ENCODE data around the gene AGPAT3.
"Not testable (repeated sequence)": the region's sequence is repeated elsewhere in the genome, so short reads cannot be mapped to it uniquely, and the experiment has no call there.

Gene AGPAT3

DNA sequence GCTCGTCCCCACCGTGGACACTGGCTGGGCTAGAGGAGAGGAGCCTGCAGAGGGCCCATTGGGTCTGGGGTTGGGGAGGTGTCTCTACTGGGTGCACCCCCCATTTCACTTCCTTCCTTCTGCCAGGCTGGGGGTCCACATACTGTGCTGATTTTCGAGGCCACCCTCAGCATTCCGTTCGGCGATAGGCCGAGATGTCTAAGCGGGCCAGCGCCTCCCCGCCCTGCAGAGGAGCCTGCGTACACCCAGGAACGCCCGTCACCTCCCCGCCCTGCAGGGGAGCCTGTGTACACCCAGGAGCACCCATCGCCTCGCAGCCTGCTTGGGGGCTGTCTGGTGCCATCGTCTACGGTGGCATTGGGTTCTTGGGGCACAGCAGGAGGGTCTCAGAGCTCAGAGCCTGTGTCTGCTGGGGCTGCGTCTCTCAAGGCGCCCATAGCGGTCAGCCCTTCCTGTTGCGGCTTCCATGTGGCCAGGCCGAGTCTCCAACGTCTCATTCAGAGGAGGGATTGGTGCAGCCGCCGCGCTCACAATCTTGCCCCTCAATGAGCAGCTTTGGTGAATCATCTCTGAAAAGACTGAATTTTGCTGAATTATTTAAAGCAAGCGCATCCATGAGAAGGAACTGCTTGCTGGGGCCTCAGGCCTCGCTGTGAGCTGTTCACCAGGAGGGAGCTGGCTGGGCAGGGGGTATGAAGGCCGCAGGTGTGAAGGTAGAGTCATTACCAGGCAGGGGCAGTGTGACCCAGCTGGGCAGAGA lies 30.7 kb upstream of the AGPAT3 start:
- no peak for DNase-seq

DNA sequence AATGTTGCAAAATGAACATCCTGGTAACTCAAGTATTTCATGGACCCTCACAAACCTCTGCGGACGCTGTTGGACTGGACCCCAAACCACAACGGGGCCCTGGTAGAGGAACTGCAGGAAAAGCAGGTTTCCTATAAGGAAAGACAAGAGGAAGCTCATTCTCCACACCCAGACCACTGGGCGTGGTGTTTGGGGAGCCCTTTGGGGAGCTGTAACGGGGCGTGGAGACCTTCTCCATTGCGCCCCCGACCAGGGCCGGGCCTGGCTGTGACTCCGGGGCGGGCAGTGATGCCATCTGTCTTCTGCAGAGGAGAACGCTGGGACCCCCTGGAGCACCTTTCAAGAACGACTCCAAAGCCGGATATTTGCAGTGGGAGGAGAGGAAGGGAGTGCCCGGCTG lies 30.0 kb upstream of the AGPAT3 start:
- no peak for DNase-seq

DNA sequence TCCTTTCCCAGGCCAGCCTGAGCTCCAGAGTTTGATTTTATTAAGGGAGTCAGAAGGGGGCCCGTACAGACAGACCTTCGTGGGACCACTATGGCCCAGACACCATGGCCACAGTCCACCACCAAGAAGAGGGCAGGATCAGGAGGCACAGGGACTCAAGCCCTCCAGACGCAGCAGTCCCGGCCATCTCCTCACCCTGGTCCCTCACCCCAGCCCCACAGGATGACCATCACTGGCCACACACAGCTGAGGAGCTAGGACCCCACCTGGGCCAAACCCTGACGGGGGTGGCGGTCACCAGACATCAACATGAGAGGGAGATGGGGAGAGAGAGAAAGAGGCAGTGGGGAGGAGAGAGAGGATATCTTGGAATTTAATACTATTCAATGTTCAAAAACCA lies 29.2 kb upstream of the AGPAT3 start:
- DNase-seq, result no peak

DNA sequence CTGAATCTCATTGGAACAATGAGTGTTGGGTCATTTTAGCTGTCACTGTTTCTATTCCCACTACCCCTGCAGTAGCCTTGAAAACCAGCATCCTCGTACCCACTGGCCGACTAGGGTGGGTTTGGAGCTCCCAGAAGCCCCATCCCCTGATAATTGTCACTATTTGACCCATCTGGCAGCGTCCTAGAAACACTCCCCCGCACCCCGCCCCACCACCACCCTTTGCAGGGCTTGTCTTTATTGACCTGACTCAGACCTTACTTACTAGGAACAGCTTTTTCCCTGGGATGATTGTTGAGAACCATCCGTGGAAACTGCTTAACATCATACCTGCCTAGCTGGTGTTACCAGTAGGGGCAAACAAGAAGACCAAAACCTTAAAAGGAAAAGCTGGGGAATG lies 28.4 kb upstream of the AGPAT3 start:
- no peak for DNase-seq

DNA sequence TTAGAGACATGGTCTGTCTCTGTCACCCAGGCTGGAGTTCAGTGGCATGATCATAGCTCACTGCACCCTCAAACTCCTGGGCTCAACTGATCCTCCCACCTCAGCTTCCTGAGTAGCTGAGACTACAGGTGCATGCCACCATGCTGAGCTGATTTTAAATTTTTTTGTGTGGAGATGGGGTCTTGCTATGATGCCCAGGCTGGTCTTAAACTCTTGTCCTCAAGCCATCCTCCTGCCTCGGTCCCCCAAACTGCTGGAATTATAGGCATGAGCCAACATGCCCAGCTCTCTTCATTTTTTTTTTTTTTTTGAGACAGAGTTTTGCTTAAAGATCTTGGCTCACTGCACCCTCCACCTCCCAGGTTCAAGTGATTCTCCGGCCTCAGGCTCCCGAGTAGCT lies 24.8 kb upstream of the AGPAT3 start:
- no peak for DNase-seq

DNA sequence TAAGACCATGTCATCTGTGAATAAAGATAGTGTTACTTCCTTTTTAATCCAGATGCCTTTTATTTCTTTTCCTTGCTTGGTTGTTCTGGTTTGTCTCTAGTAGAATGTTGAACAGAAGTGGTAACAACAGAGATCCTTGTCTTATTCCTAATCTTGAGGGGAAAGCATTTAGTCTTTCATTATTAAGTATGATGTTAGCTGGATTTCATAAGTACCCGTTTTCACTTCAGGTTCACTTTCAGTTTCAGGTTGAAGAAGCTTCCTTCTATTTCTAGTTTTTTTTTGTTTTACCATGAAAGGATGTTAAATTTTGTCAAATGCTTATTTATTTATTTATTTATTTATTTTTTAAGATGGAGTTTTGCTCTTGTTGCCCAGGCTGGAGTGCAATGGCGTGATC lies 22.3 kb upstream of the AGPAT3 start:
- DNase-seq, result no peak

DNA sequence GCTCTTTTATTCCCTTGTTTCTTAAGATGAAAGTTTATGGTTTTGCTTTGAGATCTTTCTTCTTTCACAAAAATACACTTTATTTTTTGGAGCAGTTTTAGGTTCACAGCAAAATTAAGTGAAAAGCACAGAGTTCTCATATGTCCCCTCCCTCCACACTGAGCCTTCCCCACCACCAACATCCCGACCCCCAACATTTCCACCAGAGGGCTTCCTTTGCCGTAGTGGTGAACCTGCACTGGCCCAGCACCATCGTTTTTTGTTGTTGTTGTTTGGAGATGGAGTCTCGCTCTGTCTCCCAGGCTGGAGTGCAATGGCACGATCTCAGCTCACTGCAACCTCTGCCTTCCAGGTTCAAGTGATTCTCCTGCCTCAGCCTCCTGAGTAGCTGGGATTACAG lies 20.1 kb upstream of the AGPAT3 start:
- not testable (repeated sequence) for DNase-seq

DNA sequence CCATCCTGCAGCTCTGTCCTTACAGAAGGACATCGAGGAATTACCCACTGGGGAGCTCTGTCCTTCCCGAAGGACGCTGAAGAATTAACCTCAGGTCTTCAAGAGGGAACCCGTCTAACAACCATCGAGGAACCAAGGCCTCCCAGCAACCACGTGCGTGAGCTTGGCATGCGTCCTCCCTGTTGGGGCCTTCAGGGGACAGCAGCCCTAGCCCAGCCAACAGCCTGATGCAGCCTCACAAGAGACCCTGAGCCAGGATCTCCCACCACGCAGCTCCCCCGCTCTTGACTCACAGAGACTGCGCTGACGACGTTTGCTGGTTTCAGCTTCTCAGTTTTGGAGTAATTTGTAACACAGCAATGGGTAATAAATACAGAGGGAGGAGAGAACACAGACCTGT lies 19.6 kb upstream of the AGPAT3 start:
- no peak for DNase-seq

DNA sequence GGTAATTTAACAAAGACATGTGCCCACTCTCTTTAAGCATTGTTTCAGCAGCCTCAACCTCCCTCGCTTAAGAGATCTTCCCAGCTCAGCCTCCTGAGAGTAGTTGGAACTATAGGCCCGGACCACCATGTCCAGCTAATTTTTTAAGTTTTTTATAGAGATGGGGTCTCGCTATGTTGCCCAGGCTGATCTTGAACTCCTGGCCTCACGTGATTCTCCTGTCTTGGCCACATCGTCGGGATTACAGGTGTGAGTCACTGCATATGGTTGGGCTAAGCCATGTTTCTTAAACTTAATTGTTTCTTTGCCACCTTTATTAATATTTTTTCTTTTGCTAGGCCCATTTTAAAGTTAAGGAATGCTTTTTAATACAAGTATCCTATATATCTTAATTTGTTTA lies 18.6 kb upstream of the AGPAT3 start:
- no peak for DNase-seq

DNA sequence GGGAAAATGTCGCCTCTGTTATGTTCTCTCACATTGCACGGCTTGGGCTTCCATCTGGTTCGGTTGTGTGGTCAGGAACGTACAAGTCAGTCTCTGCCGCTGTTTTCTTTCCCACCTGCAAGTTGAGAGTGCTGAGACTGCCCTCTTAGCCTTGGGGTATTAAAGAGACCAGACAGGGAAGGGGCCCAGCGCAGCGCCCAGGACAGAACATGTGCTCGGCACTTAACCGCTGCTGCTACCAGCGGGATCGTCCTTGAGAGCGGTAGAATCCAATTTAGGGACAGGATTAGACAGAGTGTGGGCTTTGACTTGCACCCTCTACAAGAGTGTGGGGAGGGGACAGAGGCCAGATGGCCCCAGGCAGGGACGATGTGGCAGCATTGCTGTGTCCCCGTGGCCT lies 17.7 kb upstream of the AGPAT3 start:
- DNase-seq, result no peak

DNA sequence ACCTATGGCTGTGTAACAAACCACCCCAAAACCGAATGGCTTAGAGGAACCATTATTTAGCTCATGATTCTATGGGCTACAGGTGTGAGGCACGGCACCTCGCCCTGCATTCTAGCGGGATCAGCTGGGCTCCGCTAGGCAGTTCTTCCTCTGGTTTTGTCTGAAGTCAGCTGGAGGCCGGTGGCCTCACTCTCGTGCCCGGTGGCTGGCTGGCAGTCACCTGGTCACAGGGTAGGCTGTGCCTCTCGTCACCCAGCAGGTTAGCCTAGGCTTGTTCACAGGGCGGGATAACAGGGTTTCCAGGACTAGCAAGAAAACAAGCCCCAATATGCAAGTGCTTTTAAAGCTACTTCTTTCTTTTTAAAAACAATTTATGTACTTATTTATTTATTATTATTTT lies 16.3 kb upstream of the AGPAT3 start:
- DNase-seq, result no peak

DNA sequence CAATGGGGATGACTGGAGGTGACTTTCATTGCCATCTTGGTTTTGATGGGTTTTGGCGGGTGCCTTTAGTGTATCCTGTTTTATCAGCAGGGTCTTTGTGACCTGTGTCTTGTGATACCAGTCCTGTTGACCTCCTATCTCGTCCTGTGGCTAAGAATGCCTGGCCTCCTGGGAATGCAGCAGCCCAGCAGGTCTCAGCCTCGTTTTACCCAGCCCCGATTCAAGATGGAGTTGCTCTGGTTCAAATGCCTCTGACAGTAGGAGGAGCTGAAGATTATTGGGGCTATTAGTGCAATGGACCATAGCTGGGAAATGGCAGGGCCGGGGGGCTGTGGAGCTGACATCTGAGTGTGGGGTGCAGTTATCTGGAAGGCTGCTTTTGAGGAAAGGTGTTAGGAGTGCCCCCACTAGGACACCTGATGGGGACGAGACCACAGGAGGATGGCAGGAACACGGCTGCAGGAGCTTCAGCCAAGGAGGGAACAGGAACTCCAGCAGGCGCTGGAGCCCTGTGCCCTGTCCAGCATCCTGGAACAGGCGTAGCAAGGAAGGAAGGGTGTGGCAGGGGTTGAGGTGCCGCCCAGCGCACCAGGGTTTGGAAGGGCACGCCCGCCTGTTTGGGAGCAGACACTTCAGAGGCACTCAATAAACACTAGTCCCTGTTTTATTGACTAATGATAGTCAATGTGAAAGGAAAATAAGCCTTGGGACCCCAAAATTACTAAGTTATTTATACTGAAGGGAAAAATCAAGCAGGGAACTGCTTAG lies 15.3 kb upstream of the AGPAT3 start:
- no peak for DNase-seq

DNA sequence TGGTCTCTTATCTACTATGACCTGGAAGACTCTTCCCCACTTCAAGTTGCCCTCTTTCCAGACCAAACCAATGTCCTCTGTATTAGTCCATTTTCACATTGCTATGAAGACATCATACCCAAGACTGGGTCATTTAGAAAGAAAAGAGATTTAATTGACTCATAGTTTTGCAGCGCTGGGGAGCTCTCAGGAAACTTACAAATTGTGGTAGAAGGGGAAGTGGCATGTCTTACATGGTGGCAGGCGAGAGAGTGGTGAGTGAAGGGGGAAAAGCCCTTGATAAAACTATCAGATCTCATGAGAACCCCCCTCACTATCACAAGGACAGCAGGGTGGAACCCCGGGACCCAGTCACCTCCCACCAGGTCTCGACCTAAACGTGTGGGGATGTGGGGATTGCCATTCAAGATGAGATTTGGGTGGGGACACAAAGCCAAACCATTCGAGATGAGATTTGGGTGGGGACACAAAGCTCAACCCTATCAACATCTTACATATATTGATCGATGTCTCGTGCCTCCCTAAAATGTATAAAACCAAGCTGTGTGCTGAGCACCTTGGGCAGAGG lies 14.2 kb upstream of the AGPAT3 start:
- DNase-seq, result no peak

DNA sequence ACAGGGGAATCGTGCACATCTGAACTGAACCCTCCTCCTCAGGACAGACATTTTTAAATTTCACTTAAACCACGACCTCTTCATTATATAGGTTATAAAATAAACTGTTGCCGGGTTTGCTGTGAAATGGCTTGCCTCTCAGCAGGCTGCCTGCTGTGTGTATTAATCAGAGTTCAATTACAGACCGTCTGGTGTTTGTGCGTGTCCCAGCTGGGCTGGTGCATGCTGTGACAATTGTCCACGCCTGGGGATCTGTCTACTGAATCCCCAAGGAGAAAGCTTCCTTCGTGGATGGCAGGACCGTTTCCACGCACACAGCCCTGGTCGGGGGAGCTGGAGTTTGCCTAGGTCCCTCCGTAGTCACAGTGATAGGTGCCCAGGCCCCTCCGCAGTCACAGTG lies 13.4 kb upstream of the AGPAT3 start:
- no peak for DNase-seq

DNA sequence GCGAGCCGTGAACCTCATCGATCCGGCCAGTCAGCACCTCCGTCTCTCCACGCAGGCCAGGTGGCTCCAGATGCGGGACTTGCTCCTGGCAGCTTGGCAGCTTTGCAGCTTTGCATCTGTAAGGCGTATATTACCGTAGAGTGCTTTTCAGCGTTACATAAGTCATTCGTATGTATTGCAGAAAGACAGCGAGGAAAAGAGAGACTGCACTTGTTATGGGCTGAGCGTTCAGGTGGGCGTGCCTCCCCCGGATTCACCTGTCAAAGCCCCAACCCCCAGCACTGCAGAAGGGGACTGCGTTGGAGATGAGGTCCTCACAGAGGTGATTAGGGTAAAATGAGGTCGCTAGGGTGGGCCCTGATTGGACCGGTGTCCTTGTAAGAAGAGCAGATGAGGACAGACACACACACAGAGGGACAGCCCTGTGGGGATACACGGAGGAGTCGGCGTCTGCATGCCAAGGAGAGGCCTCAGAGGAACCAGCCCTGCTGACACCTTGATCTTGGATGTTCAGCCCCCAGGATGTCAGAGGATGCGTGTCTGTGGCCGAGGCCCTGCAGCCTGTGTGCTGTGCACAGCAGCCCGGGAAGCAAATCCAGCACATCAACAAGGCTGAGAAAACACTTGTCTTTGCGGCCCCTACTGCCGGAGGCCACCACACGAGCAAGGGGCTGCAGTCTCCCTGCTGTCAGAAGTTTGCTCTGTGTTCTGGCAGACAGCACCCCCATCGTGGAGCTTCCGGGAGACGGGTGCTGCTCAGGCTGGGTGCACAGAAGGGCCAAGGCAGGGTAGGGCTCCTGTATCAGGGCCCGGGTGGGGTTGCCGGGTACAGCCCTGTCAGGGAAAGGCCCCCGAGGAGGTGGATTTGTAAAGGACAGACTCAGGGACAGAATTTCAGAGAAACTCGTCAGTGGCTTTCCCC lies 10.9 kb upstream of the AGPAT3 start:
- DNase-seq, result no peak

DNA sequence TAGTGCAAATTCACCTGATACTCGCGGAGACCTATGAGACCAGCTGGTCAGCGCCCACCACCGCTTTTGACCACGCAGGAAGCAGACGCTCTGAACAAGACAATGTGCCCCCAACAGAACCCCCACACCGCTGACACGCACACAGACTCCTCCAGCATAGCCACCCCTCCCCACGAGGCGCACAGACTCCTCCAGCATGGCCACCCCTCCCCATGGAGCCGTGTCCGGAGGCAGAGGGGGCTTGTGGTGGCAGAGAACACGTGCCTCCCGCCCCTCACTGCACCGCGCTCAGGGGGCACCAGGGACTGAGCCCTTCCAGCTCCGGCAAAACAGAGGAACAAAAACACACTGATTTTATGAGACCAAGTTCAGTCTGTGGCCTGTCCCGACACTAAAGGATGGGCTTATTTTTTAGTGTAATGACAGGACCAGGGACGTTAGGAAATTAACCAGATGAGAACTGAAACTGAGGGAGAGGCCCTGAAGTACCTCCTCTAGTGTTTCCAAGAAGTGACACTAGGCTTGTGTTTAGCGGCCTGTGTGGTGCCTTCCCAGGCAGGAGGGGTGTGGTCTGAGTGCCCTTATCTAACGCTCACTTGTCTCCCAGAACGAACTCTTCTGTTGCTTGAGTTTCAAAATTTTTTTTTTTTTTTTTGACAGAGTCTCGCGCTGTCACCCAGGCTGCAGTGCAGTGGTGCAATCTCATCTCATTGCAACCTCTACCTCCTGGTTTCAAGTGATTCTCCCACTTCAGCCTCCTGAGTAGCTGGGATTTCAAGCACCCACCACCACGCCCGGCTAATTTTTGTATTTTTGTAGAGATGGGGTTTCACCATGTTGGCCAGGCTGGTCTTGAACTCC lies 10.0 kb upstream of the AGPAT3 start:
- DNase-seq, result no peak

DNA sequence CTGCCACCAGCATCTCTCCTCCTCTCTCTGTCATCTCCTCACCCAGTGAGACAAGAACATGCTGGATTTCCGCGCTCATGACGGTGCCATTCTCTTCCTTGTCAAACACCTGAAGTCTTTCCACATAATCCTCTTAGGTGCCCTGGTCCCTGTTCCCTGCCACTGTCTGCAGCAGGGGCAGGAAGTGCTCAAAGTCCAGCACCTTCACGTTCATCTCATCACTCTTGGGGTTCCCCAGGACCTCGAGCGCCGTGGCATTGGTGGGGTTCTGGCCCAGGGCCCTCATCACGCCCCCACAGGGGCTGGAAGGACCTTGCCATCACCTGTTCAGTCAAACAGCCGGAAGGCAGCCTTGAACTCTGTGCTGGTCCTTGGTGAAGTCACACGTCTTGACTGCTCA lies 9.1 kb upstream of the AGPAT3 start:
- no peak for DNase-seq

DNA sequence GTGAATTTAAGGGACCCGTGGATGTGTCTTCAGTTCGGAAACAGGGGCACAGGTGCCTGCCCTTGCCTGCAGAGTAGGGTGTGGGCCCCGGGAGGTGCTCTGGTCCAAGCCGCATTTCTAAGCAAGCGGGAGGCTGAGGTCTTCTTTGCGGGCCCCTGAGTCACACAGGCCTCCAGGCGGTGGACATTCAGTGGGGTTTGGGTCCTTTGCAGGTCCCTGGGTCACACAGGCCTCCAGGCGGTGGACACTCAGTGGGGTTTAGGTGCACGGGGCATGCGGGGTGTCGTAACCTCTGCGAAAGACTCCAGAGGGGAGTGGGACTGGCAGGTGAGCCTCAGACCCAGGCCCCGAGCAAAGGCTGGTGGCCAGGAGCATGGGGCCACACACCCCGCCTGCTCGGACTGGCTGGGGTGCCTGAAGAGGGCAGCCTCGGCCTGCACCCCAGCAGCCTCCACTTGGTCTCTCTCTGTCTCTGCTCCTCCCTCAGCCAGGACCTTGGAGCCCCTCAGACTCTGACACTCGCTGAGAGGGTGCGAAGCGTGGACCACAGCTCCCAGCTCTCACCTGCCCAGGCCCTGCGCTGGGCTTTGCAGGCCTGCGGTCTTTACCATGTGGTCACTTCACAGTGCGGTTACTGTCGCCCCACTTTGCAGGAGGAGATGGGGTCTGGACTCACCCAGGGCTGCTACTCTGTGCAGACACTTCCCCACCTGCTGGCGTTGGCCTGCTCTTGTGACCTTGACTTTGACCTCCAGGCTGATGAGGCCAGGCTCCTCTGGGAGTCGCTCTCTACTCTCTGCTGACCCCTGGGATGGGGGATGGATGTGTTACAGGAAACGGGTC lies 6.0 kb upstream of the AGPAT3 start:
- DNase-seq, result no peak

DNA sequence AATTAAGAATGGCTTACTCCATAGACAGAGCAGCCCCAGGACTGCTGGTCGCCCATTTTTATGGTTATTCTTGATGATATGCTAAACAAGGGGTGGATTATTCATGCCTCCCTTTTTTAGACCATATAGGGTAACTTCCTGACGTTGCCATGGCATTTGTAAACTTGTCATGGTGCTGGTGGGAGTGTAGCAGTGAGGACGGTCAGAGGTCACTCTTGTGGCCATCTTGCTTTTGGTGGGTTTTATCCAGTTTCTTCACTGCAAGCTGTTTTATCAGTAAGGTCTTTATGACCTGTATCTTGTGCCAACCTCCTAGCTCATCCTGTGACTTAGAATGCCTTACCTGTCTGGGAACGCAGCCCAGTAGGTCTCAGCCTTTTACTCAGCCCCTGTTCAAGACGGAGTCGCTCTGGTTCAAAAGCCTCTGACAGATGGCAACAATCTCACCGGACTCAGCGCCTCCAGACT lies 5.2 kb upstream of the AGPAT3 start:
- DNase-seq, result no peak

DNA sequence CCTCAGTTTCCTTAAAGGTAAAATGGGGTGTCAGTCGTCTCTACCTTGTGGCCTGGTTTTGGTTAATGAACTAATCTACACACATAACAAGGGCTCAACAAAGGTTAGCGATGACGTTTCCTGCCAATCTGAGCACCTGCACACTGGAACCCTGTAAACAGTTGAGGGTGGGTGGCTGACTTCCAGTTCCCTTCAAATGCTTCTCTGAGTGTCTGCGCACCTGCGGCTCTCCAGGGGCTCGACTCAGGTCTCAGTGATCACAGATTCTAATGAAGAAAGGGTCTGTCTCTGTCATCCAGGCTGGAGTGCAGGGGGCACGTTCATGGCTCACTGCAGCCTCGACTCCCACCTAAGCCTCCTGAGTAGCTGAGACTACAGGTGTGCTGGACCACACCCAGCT lies 3.3 kb upstream of the AGPAT3 start:
- no peak for DNase-seq

DNA sequence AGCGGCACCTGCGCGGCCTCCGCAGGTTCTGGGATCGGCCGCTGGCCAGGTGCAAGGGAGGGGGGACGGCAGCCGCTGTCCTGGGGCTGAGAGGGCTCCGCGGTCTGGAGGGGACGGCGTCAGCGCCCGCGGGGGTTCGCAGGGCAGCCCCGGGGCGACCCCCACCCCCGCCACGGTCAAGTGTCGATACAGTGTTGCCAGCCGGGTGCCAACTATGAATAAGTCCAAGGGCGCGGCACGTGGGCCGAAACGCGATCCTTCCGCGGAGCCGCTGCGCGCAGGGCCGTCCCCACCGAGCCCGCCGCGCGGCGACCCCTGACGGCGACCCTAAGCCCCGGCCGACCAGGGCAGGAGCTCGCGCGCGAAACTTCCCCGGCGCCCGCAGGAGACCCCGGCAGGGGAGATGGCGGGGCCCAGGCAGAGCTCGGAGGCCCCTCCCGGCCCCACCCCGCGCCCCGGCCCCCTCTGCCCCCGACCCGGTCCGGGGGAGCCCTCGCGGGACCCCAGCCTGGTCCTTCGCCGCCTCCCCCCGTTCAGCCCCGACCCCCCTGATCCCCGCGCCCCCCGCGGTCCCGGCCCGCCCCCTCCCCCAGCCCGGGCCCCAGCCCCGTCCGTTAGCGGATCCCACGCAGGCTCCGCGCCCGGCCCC lies 586 bp upstream of the AGPAT3 start:
- DNase-seq, result peak; percentile 46
